ENCODE measurements around the gene TBC1D10A.

GRCh38 chr22:30249049-30250038 lies 77.4 kb downstream of the TBC1D10A start:
- TF ChIP-seq CTCF (conservative IDR thresholded peaks at IDR 0.05) (no peak), EZH2 (IDR thresholded peaks at IDR 0.05; ENCODE audit: low read depth) (no peak)

All from PC-9 (cell line).